GM23338 (cell line): ENCODE data around the gene CCIN.

Experiments
- CREB1 ChIP-seq: fragments of 250-450 bp; sonication (Bioruptor Pico); IDR thresholded peaks from 2 replicates; pipeline ENCODE4 v1.5.0; 2020; ENCODE audit warnings: low read depth, mild to moderate bottlenecking, moderate library complexity
- EZH2 ChIP-seq: fragments of 200-600 bp; sonication (generic); IDR thresholded peaks from one replicate; pipeline ENCODE4 v1.8.0; 2017; ENCODE audit warnings: antibody characterized with exemption, mild to moderate bottlenecking, low read depth; ENCODE audit not compliant: unreplicated experiment
- EZH2phosphoT487 ChIP-seq: fragments of 200-600 bp; sonication (generic); IDR thresholded peaks from one replicate; pipeline ENCODE4 v1.8.1; 2018; ENCODE audit warnings: antibody characterized with exemption; ENCODE audit not compliant: unreplicated experiment
- JUNB ChIP-seq: IDR thresholded peaks from one replicate; pipeline ENCODE4 v1.6.1; 2016; ENCODE audit warnings: antibody characterized with exemption; ENCODE audit not compliant: unreplicated experiment
- NANOG ChIP-seq: IDR thresholded peaks from 2 replicates; pipeline ENCODE4 v1.6.1; 2016; ENCODE audit warnings: antibody characterized with exemption, borderline replicate concordance
- POLR2AphosphoS5 ChIP-seq: IDR thresholded peaks from 2 replicates; pipeline ENCODE4 v1.6.1; 2016; ENCODE audit warnings: antibody characterized with exemption, low read depth
- STAT1 ChIP-seq: IDR thresholded peaks from one replicate; pipeline ENCODE4 v1.6.1; 2016; ENCODE audit warnings: antibody characterized with exemption; ENCODE audit not compliant: unreplicated experiment
- ZNF114 ChIP-seq: fragments of 250-450 bp; sonication (Bioruptor Pico); IDR thresholded peaks from 2 replicates; pipeline ENCODE4 v1.5.0; 2020; ENCODE audit warnings: mild to moderate bottlenecking, moderate library complexity
- ZNF331 ChIP-seq: fragments of 250-450 bp; sonication (Bioruptor Pico); IDR thresholded peaks from 2 replicates; pipeline ENCODE4 v1.5.0; 2020; ENCODE audit warnings: low read depth, mild to moderate bottlenecking, moderate library complexity
- TF ChIP-seq, protein P1 (sequence below), 2 experiments: fragments of 200-600 bp in 1 of 2; sonication (generic) in 1 of 2; conservative IDR thresholded peaks; 2 replicates each; pipeline versions ENCODE4 v1.5.1 to v1.6.1; 2016 to 2017; ENCODE audit warnings: antibody characterized with exemption in 2 of 2, low read depth in 2 of 2, mild to moderate bottlenecking in 2 of 2, moderate library complexity in 1 of 2
- TF ChIP-seq, protein P2 (sequence below): IDR thresholded peaks from 2 replicates; pipeline ENCODE4 v1.6.1; 2016; ENCODE audit warnings: antibody characterized with exemption
- TF ChIP-seq, protein P3 (sequence below): IDR thresholded peaks from one replicate; pipeline ENCODE4 v1.6.1; 2018; ENCODE audit warnings: antibody characterized with exemption; ENCODE audit not compliant: unreplicated experiment
- TF ChIP-seq, protein P4 (sequence below): fragments of 250-450 bp; sonication (Bioruptor Pico); IDR thresholded peaks from 2 replicates; pipeline ENCODE4 v1.5.0; 2020; ENCODE audit warnings: mild to moderate bottlenecking, moderate library complexity

DNA sequence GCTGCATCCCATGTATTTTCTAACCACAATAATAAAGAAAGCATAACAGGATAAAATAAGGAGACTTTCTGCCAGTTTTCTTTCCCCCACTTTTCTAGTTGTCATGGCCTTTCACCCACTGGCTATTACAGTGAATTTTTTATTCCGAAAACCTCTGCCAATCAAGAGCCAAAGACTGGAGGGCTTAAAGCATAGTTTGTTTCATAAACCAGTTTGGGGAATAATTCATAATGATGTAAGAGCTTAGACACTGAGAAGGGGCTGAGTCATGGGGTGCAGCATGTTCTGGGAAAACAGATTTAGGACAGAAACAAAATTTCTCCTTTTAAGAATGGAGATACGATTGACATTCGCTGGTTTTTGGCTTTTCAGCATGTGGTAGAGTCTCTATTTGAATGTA lies 37.1 kb upstream of the CCIN start:
- TF ChIP-seq, protein P1, sequence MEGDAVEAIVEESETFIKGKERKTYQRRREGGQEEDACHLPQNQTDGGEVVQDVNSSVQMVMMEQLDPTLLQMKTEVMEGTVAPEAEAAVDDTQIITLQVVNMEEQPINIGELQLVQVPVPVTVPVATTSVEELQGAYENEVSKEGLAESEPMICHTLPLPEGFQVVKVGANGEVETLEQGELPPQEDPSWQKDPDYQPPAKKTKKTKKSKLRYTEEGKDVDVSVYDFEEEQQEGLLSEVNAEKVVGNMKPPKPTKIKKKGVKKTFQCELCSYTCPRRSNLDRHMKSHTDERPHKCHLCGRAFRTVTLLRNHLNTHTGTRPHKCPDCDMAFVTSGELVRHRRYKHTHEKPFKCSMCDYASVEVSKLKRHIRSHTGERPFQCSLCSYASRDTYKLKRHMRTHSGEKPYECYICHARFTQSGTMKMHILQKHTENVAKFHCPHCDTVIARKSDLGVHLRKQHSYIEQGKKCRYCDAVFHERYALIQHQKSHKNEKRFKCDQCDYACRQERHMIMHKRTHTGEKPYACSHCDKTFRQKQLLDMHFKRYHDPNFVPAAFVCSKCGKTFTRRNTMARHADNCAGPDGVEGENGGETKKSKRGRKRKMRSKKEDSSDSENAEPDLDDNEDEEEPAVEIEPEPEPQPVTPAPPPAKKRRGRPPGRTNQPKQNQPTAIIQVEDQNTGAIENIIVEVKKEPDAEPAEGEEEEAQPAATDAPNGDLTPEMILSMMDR (conservative IDR thresholded peaks at IDR 0.05; ENCODE audit: low read depth in 2 of 2): no peak
- TF ChIP-seq EZH2phosphoT487 (no peak), EZH2 (no peak), POLR2AphosphoS5 (no peak), CREB1 (no peak), STAT1 (no peak), JUNB (no peak), ZNF331 (CRISPR knock-in tag) (no peak), NANOG (no peak), ZNF114 (no peak)
- TF ChIP-seq, protein P2, sequence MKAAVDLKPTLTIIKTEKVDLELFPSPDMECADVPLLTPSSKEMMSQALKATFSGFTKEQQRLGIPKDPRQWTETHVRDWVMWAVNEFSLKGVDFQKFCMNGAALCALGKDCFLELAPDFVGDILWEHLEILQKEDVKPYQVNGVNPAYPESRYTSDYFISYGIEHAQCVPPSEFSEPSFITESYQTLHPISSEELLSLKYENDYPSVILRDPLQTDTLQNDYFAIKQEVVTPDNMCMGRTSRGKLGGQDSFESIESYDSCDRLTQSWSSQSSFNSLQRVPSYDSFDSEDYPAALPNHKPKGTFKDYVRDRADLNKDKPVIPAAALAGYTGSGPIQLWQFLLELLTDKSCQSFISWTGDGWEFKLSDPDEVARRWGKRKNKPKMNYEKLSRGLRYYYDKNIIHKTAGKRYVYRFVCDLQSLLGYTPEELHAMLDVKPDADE: no peak
- TF ChIP-seq, protein P3, sequence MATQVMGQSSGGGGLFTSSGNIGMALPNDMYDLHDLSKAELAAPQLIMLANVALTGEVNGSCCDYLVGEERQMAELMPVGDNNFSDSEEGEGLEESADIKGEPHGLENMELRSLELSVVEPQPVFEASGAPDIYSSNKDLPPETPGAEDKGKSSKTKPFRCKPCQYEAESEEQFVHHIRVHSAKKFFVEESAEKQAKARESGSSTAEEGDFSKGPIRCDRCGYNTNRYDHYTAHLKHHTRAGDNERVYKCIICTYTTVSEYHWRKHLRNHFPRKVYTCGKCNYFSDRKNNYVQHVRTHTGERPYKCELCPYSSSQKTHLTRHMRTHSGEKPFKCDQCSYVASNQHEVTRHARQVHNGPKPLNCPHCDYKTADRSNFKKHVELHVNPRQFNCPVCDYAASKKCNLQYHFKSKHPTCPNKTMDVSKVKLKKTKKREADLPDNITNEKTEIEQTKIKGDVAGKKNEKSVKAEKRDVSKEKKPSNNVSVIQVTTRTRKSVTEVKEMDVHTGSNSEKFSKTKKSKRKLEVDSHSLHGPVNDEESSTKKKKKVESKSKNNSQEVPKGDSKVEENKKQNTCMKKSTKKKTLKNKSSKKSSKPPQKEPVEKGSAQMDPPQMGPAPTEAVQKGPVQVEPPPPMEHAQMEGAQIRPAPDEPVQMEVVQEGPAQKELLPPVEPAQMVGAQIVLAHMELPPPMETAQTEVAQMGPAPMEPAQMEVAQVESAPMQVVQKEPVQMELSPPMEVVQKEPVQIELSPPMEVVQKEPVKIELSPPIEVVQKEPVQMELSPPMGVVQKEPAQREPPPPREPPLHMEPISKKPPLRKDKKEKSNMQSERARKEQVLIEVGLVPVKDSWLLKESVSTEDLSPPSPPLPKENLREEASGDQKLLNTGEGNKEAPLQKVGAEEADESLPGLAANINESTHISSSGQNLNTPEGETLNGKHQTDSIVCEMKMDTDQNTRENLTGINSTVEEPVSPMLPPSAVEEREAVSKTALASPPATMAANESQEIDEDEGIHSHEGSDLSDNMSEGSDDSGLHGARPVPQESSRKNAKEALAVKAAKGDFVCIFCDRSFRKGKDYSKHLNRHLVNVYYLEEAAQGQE: no peak
- TF ChIP-seq, protein P4, sequence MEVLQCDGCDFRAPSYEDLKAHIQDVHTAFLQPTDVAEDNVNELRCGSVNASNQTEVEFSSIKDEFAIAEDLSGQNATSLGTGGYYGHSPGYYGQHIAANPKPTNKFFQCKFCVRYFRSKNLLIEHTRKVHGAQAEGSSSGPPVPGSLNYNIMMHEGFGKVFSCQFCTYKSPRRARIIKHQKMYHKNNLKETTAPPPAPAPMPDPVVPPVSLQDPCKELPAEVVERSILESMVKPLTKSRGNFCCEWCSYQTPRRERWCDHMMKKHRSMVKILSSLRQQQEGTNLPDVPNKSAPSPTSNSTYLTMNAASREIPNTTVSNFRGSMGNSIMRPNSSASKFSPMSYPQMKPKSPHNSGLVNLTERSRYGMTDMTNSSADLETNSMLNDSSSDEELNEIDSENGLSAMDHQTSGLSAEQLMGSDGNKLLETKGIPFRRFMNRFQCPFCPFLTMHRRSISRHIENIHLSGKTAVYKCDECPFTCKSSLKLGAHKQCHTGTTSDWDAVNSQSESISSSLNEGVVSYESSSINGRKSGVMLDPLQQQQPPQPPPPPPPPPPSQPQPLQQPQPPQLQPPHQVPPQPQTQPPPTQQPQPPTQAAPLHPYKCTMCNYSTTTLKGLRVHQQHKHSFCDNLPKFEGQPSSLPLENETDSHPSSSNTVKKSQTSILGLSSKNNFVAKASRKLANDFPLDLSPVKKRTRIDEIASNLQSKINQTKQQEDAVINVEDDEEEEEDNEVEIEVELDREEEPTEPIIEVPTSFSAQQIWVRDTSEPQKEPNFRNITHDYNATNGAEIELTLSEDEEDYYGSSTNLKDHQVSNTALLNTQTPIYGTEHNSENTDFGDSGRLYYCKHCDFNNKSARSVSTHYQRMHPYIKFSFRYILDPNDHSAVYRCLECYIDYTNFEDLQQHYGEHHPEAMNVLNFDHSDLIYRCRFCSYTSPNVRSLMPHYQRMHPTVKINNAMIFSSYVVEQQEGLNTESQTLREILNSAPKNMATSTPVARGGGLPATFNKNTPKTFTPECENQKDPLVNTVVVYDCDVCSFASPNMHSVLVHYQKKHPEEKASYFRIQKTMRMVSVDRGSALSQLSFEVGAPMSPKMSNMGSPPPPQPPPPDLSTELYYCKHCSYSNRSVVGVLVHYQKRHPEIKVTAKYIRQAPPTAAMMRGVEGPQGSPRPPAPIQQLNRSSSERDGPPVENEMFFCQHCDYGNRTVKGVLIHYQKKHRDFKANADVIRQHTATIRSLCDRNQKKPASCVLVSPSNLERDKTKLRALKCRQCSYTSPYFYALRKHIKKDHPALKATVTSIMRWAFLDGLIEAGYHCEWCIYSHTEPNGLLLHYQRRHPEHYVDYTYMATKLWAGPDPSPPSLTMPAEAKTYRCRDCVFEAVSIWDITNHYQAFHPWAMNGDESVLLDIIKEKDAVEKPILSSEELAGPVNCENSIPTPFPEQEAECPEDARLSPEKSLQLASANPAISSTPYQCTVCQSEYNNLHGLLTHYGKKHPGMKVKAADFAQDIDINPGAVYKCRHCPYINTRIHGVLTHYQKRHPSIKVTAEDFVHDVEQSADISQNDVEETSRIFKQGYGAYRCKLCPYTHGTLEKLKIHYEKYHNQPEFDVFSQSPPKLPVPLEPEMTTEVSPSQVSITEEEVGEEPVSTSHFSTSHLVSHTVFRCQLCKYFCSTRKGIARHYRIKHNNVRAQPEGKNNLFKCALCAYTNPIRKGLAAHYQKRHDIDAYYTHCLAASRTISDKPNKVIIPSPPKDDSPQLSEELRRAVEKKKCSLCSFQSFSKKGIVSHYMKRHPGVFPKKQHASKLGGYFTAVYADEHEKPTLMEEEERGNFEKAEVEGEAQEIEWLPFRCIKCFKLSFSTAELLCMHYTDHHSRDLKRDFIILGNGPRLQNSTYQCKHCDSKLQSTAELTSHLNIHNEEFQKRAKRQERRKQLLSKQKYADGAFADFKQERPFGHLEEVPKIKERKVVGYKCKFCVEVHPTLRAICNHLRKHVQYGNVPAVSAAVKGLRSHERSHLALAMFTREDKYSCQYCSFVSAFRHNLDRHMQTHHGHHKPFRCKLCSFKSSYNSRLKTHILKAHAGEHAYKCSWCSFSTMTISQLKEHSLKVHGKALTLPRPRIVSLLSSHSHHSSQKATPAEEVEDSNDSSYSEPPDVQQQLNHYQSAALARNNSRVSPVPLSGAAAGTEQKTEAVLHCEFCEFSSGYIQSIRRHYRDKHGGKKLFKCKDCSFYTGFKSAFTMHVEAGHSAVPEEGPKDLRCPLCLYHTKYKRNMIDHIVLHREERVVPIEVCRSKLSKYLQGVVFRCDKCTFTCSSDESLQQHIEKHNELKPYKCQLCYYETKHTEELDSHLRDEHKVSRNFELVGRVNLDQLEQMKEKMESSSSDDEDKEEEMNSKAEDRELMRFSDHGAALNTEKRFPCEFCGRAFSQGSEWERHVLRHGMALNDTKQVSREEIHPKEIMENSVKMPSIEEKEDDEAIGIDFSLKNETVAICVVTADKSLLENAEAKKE: no peak
